Nephron progenitor cell (in vitro differentiated cells): ENCODE measurements around the gene GSE1.

Source experiments
- DNase-seq: peaks from one replicate; pipeline ENCODE4 v3.0.0; 2021
- H3K27ac Mint-ChIP-seq: 2 replicates; pipeline ENCODE4 v1.8.0; 2021; ENCODE audit warnings: mild to moderate bottlenecking, moderate library complexity, mixed read lengths
- H3K27me3 Mint-ChIP-seq: 2 replicates; pipeline ENCODE4 v1.8.0; 2021; ENCODE audit warnings: mild to moderate bottlenecking, low read depth, mixed read lengths; ENCODE audit not compliant: poor library complexity
- H3K36me3 Mint-ChIP-seq: 2 replicates; pipeline ENCODE4 v1.8.0; 2021; ENCODE audit warnings: low read depth, mixed read lengths
- H3K4me1 Mint-ChIP-seq: 2 replicates; pipeline ENCODE4 v1.8.0; 2021; ENCODE audit warnings: mixed read lengths
- H3K4me3 Mint-ChIP-seq: 2 replicates; pipeline ENCODE4 v1.8.0; 2021; ENCODE audit warnings: mild to moderate bottlenecking, moderate library complexity, mixed read lengths
- H3K9me3 Mint-ChIP-seq: 2 replicates; pipeline ENCODE4 v1.8.0; 2021; ENCODE audit warnings: mild to moderate bottlenecking, moderate library complexity, mixed read lengths
- CTCF ChIP-seq: fragments of 200-600 bp; sonication (generic); IDR thresholded peaks from 2 replicates; pipeline ENCODE4 v1.5.0; 2021; ENCODE audit warnings: antibody characterized with exemption

GSE1 gene

GRCh38 chr16:85674418-85674755 is 61.3 kb downstream of the GSE1 start:
- no peak for TF ChIP-seq CTCF
- Mint-ChIP-seq H3K36me3 (peaks cover 56% of the 10 kb centered on the region), H3K27ac (peak overlapping the region; percentile 16), H3K27me3 (no peaks in the 10 kb centered on the region), H3K4me3 (no peak overlapping the region), H3K9me3 (no peaks in the 10 kb centered on the region), H3K4me1 (peaks cover 13% of the 10 kb centered on the region)
- DNase-seq: no peak

- Mint-ChIP-seq H3K36me3 (peaks cover 56% of the 10 kb centered on the region), H3K4me1 (peaks cover 8% of the 10 kb centered on the region), H3K27ac (peak overlapping the region; percentile 58), H3K4me3 (no peak overlapping the region), H3K9me3 (no peaks in the 10 kb centered on the region), H3K27me3 (no peaks in the 10 kb centered on the region)
- TF ChIP-seq CTCF: no peak
- DNase-seq: no peak
Observed at GRCh38 chr16:85674828-85675227, 61.7 kb downstream of the GSE1 start.

GRCh38 chr16:85675251-85675874 is 62.2 kb downstream of the GSE1 start:
- Mint-ChIP-seq H3K4me3 (no peak overlapping the region), H3K27me3 (no peaks in the 10 kb centered on the region), H3K9me3 (no peaks in the 10 kb centered on the region), H3K27ac (peak overlapping the region; percentile 58), H3K36me3 (peaks cover 52% of the 10 kb centered on the region), H3K4me1 (peaks cover 4% of the 10 kb centered on the region)
- peak; percentile 30 for TF ChIP-seq CTCF
- DNase-seq: no peak

- no peak overlapping the region for H3K27ac Mint-ChIP-seq
- no peak overlapping the region for H3K4me3 Mint-ChIP-seq
- peaks cover 45% of the 10 kb centered on the region for H3K36me3 Mint-ChIP-seq
- peaks cover 9% of the 10 kb centered on the region for H3K4me1 Mint-ChIP-seq
- DNase-seq: no peak
- no peaks in the 10 kb centered on the region for H3K9me3 Mint-ChIP-seq
- TF ChIP-seq CTCF: no peak
- no peaks in the 10 kb centered on the region for H3K27me3 Mint-ChIP-seq
Observed at GRCh38 chr16:85676466-85676865, 63.3 kb downstream of the GSE1 start.

- Mint-ChIP-seq H3K27me3 (no peaks in the 10 kb centered on the region), H3K27ac (no peak overlapping the region), H3K4me1 (peaks cover 9% of the 10 kb centered on the region), H3K36me3 (peaks cover 44% of the 10 kb centered on the region), H3K4me3 (no peak overlapping the region), H3K9me3 (no peaks in the 10 kb centered on the region)
- TF ChIP-seq CTCF: no peak
- no peak for DNase-seq
Observed at GRCh38 chr16:85677383-85677967, 64.4 kb downstream of the GSE1 start.

- Mint-ChIP-seq H3K27me3 (peaks cover 1% of the 10 kb centered on the region), H3K36me3 (peaks cover 39% of the 10 kb centered on the region), H3K27ac (no peak overlapping the region), H3K4me3 (no peak overlapping the region), H3K9me3 (no peaks in the 10 kb centered on the region), H3K4me1 (peaks cover 10% of the 10 kb centered on the region)
- TF ChIP-seq CTCF: no peak
- no peak for DNase-seq
Observed at GRCh38 chr16:85678016-85678415, 64.9 kb downstream of the GSE1 start.
